Hematopoietic multipotent progenitor cell (in vitro differentiated cells): Measurements from ENCODE around the gene DGKD. TPM values are rescaled to one million over a fixed set of nuclear protein-coding genes. Genes with fewer than 3 reads are reported as not detected.
"Not testable (repeated sequence)": the region's sequence is repeated elsewhere in the genome, so short reads cannot be mapped to it uniquely, and the experiment has no call there.

ENCODE experiments used
- DNase-seq, 3 donors: peaks; one replicate each; pipeline ENCODE4 v3.0.0-alpha.2; 2011 to 2015; ENCODE audit warnings: low read depth in 2 of 3, low spot score in 2 of 3
- total RNA-seq: library from RNA; depleted of rRNA; stranded (reverse); fragments of >200 nt; gene quantifications from one replicate; pipeline ENCODE4 v1.2.3, GENCODE V29; 2012

DGKD gene
- total RNA-seq, 1 donor, result 25.9 TPM

- not testable (repeated sequence) for DNase-seq
These were observed 18.2 kb upstream of the DGKD start for GRCh38 chr2:233336091-233336490.

DNA sequence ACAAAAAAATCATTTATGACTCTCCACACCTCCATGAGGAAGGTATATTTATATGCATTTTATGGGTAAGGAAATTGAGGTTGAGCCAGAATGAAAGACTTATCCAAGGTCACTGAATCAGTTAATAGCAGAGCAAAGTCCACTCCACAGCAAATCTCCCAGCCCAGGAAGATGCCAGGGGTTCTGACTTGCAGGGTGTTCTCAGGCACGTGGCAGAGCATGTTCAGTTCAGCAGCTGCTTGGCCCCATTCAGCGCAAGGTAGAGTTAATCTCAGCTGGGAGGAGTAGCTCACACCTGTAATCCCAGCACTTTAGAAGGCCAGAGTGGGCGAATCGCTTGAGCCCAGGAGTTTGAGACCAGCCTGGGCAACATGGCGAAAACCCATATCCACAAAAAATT lies 17.8 kb upstream of the DGKD start:
- no peak for DNase-seq

GRCh38 chr2:233338046-233338445 lies 16.2 kb upstream of the DGKD start:
- no peak for DNase-seq

GRCh38 chr2:233338812-233339368 lies 15.4 kb upstream of the DGKD start:
- DNase-seq, result no peak

- DNase-seq, result no peak
These were observed 14.9 kb upstream of the DGKD start for GRCh38 chr2:233339427-233339826.

- DNase-seq, result no peak
These were observed 13.0 kb upstream of the DGKD start for GRCh38 chr2:233341296-233341695.

DNA sequence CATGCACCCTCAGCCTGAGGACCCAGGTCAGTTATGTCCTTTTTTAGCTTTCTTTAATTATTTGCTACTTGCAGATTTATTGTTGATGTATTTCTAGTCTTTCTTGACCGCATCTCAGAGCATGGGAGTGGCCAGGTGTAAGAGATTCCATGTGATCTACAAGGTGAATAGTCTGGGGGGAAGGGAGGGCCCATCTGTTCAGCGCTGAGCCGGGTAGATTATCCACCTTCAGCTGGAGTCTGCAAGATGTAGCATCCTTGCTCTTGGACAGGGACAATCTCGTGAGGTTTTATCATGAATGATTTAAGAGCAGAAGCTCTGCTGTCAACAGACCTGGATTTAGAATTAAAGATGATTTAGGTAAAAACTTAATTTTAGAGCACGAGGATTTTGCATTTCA lies 12.0 kb upstream of the DGKD start:
- DNase-seq, result no peak

GRCh38 chr2:233343171-233343705 lies 11.1 kb upstream of the DGKD start:
- no peak for DNase-seq

DNA sequence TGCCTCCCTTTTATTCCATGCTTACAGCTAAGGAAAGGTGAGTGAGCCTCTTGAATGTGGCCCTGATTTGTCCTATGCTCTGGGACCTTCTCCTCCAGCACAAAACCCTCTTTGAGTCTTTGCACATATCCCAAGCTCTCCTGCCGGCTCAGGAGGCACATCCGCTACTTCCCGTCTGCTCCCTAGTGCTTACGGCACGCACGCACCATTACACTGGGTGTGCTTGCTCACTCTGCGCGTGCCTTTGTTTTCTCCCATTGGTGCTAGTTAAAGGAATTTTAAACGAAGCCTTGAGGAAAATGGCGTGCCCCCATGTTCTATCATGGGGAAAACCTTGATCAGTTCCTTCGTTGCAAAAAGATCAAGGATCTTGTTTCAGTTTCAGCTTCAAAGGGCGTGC lies 7.9 kb upstream of the DGKD start:
- no peak for DNase-seq

DNA sequence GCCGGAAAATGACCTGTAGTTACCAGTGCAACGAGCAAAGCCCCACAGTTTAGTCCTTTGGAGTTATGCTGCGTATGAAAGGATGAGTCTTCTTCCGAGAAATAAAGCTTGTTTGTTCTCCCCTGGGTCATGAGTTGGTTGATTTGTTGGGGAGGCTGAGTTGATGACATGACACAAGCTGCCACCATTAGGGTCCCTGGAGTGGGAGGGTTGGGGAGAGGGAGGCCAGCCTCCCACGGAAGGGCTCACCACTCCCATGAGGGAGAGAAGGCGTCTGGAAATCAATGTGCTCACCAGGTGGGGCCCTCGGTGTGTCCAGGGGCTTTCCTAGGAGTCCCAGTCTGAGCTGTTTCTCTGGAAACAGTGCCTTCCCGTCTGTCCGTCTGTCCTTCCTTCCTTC lies 7.4 kb upstream of the DGKD start:
- DNase-seq, result no peak

DNA sequence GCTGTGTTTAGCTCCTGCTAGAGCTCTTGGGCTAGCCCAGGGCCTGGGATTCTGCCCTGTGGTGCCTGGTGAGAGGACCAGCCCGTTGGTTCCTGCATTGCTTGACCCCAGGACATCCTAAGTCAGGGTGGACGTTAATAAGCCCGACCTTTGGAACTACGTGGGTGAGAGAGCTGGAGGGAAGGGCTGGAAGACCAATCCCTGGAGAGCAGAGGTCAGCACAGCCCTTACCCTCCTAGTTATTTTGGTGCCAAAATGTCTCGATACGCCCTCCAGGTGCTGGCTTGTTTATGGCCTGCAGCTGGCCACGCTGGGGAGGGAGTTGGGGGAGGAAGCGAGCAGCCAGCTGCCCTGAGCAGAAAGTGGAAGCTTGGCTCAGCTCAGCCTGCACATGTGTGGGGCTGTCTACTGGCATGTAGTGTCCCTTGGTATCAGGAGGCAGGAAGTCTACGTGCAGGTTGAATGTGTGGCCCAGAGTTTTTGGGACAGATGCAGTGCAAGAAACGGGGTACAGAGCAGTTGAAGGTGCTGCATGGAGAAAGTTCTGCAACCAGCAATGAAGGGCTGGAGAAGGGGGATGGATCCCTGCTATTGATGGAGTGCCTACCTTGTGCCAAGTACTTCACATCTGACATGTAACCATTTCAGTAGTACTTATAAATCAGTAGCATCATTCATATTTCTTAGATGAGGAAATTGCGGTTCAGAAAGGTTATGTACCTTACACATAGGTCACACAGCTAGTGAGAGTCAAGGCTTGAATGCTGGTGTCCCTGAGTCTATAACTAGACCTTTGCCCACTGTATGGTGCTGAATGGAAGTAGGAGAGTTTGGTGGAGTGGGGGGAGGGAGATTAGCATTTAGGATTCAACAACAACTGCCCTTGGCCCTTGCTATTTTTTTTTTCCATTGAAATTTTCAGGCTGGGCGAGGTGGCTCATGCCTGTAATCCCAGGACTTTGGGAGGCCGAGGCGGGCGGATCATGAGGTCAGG lies 5.0 kb upstream of the DGKD start:
- peak in 2 of 3 donors; percentile 55 to 82 for DNase-seq

- peak in 2 of 3 donors; percentile 58 to 72 for DNase-seq
These were observed 3.6 kb upstream of the DGKD start for GRCh38 chr2:233350708-233351107.

GRCh38 chr2:233351423-233351822 lies 2.9 kb upstream of the DGKD start:
- no peak for DNase-seq

- no peak for DNase-seq
These were observed 2.0 kb upstream of the DGKD start for GRCh38 chr2:233352141-233352842.

GRCh38 chr2:233353101-233353768 lies 1.1 kb upstream of the DGKD start:
- DNase-seq, result no peak

GRCh38 chr2:233354500-233354924 lies 218 bp downstream of the DGKD start:
- no peak for DNase-seq

- no peak for DNase-seq
These were observed 779 bp downstream of the DGKD start for GRCh38 chr2:233354971-233355574.

- DNase-seq, result no peak
These were observed 1.6 kb downstream of the DGKD start for GRCh38 chr2:233355916-233356315.

DNA sequence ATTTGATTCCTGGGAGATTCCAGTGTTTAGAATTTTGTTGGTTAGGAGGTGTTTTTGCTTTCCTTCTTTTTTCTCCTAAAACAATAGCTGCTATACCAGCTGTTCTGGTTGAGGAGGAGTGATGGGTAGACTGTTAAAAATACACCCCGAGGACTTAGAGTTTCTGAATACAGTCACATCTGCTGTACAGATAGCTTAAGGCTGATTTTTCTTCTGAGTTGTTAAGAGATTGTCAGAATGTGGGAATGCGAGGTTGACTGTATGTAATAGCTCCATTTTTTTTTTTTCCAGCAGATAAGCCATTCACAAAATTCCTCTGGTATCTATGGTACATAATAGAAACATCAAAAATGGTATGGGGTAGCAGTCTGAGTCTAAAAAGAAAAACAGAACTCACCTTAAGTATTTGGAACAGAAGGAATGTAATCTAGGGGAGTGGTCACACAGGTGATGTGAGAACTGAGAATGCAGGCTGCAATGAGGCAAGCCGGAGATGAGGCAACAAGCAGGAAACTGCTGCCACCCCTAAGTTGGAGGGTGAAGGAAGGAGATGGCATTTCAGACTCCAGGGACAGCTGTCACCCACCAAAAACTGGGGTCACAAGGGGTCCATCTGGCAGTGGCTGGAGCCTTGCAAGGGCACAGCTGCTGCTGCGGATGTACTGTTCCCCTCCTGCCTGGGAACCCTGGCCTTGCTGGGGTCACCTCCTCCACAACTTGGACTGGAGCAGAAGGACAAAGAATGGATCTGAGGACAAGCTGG lies 2.4 kb downstream of the DGKD start:
- no peak for DNase-seq
